Right cardiac atrium (tissue), 5 donors: Measurements from ENCODE around the gene ANKRD24. TPM values are rescaled to one million over a fixed set of nuclear protein-coding genes. Genes with fewer than 3 reads are reported as not detected.
A peak's percentile ranks its signal among the peaks of the same experiment; 100 is the strongest.
"Not testable (repeated sequence)": the region's sequence is repeated elsewhere in the genome, so short reads cannot be mapped to it uniquely, and the experiment has no call there.

ENCODE experiments used
- ATAC-seq, 2 donors: fragments of 200-7000 bp; cut with Tn5 transposase; one replicate each; pipeline versions ENCODE4 v1.8.0 to v1.9.1; 2020; ENCODE audit warnings: moderate library complexity in 2 of 2, mild to moderate bottlenecking in 1 of 2
- DNase-seq, 3 donors: peaks; one replicate each; pipeline ENCODE4 v3.0.0-alpha.2; 2020
- H3K27ac ChIP-seq: one replicate; pipeline ENCODE4 v1.5.1; 2013; ENCODE audit warnings: mild to moderate bottlenecking, low read length, control low read depth, moderate library complexity
- H3K27me3 ChIP-seq: one replicate; pipeline ENCODE4 v1.6.1; 2013; ENCODE audit not compliant: control insufficient read depth, insufficient read depth
- H3K4me1 ChIP-seq: one replicate; pipeline ENCODE4 v1.6.1; 2013; ENCODE audit warnings: low read length; ENCODE audit not compliant: control insufficient read depth, insufficient read depth
- H3K4me3 ChIP-seq: one replicate; pipeline ENCODE4 v1.5.1; 2013; ENCODE audit warnings: low read length, control low read depth
- H3K9me3 ChIP-seq: one replicate; pipeline ENCODE4 v1.6.1; 2013; ENCODE audit warnings: low read length; ENCODE audit not compliant: control insufficient read depth
- WGBS: extraction: QIAGEN DNeasy Blood & Tissue Kit; methylation state at CpG from one replicate; pipeline ENCODE4 v1.1.7; 2013; 5-methylcytosine and 5-hydroxymethylcytosine counted together
- intact Hi-C, 4 donors: fragments of 100-400 bp; cut with DNase I; formaldehyde crosslinking; loops; one replicate each; pipeline versions ENCODE4 v1.11.0 to v1.14.0; 2022 to 2023
- polyA plus RNA-seq: library from polyadenylated mRNA; stranded (reverse); fragments of 200-250 nt; gene quantifications from one replicate; pipeline ENCODE4 v1.2.3, GENCODE V29; 2013
- total RNA-seq, 4 donors: library from RNA; stranded (reverse); fragmentation: NEBNext Ultra II Directional; extraction: Animal tissue kit (Norgen Biotek cat#: 25700); gene quantifications; one replicate each; pipeline ENCODE4 v1.2.1, GENCODE V29; 2021
- donor health status: healthy with polysubstance abuse.
- donor health status: DM: no; HTN: yes; CAD: no.
- donor health status: DM: no; HTN: no; CAD: no.
- donor health status: DM: no; HTN: yes; CAD: no; lungs with severe emphysema.
- donor health status: DM: yes; HTN: yes; CAD: no.

ANKRD24 gene
- total and polyA plus RNA-seq, 5 donors, result 0.31 to 0.88 (median 0.45) TPM

GRCh38 chr19:4151623-4152022 is 30.9 kb upstream of the ANKRD24 start:
- Histone ChIP-seq H3K4me3 (no peak overlapping the region), H3K9me3 (no peaks in the 10 kb centered on the region), H3K27me3 (no peaks in the 10 kb centered on the region), H3K27ac (no peak overlapping the region), H3K4me1 (no peaks in the 10 kb centered on the region)
- intact Hi-C loops, result no loop called here
- no peak for ATAC-seq
- 65% methylated on average over 6 of the region's 6 CpGs for WGBS
- no peak for DNase-seq

DNA sequence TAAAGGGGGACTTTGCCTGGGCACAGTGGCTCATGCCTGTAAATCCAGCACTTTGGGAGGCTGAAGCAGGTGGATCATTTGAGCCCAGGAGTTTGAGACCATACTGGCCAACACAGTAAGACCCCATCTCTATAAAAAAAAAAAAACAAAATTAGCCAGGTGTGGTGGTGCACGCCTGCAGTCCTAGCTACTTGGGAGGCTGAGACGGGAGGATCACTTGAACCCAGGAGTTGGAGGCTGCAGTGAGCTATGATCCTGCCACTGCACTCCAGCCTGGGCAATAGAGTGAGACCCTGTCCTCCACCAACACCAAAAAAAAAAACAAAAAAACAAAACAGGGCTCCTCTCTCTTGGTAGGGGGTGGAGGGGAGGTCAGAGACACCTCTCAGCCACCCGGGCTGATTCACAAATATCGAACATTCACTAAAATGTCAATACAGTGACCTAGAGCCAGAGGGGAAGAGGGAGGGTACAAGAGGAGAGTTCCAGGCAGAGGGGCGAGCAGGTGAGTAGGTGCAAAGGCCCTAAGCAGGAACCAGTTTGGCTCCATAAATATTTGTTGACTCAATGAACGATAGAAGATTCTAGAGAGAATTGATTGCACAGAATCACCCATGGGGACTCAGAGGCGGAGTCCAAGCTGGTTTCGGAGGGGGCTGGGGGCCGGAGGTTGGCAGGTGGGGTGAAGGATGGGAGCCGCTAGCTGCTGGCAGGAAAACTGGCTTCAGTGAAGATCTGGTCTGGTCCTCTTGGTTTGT is 30.1 kb upstream of the ANKRD24 start:
- no peaks in the 10 kb centered on the region for H3K27me3 ChIP-seq
- no peak overlapping the region for H3K4me3 ChIP-seq
- H3K9me3 ChIP-seq, result no peaks in the 10 kb centered on the region
- ATAC-seq (no peak), DNase-seq (no peak)
- 80% methylated on average over 10 of the region's 10 CpGs for WGBS
- H3K27ac ChIP-seq, result no peak overlapping the region
- H3K4me1 ChIP-seq, result no peaks in the 10 kb centered on the region
- intact Hi-C loops, result no loop called here

DNA sequence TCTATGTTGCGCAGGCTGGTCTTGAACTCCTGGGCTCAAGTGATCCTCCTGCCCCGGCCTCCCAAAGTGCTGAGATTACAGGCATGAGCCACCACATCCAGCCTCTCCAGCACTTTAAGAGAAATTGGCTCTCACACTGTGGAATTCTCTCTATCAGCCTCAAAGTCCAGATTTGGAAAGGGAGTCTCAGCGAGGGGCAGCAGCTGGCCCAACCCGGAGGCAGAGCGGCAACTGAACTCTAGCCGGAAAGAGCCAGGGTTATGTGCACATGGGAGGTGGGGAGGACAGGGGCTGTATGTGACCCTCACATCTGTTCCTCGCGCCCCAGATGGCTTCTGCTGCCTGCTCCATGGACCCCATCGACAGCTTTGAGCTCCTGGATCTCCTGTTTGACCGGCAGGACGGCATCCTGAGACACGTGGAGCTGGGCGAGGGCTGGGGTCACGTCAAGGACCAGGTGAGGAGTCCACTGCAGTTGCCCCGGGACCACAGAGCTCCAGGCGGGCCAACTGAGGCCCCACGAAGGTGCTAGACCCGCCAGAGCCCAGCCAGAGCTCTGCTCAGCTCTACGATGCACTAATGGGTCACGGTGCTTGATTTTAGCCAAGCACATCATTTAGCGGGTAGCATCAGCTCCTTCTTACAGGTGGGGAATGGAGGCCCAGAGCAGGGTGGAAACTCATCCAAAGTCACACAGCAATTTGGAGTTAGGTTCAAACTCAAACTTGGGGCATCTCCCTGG is 27.7 kb upstream of the ANKRD24 start:
- no peak overlapping the region for H3K27ac ChIP-seq
- no peak for ATAC-seq
- intact Hi-C loops, result no loop called here
- H3K4me1 ChIP-seq, result no peaks in the 10 kb centered on the region
- DNase-seq, result no peak
- H3K4me3 ChIP-seq, result no peak overlapping the region
- no peaks in the 10 kb centered on the region for H3K27me3 ChIP-seq
- 71% methylated on average over 21 of the region's 21 CpGs for WGBS
- H3K9me3 ChIP-seq, result no peaks in the 10 kb centered on the region

- Histone ChIP-seq H3K9me3 (no peaks in the 10 kb centered on the region), H3K4me3 (no peak overlapping the region), H3K27ac (no peak overlapping the region), H3K4me1 (no peaks in the 10 kb centered on the region), H3K27me3 (no peaks in the 10 kb centered on the region)
- WGBS, result 76% methylated on average over 6 of the region's 6 CpGs
- ATAC-seq, result no peak
- DNase-seq, result no peak
- intact Hi-C loops, result no loop called here
These were observed 25.3 kb upstream of the ANKRD24 start for GRCh38 chr19:4157164-4157563.

GRCh38 chr19:4157971-4158370 is 24.5 kb upstream of the ANKRD24 start:
- WGBS, result 82% methylated on average over 8 of the region's 8 CpGs
- H3K9me3 ChIP-seq, H3K27me3 ChIP-seq, ATAC-seq, H3K27ac ChIP-seq, intact Hi-C loops, H3K4me3 ChIP-seq, DNase-seq, H3K4me1 ChIP-seq: not testable (repeated sequence)

GRCh38 chr19:4161415-4162077 is 20.9 kb upstream of the ANKRD24 start:
- 80% methylated on average over 7 of the region's 7 CpGs for WGBS
- intact Hi-C loops, result no loop called here
- ATAC-seq (no peak), DNase-seq (no peak)
- no peaks in the 10 kb centered on the region for H3K9me3 ChIP-seq
- no peak overlapping the region for H3K4me3 ChIP-seq
- H3K4me1 ChIP-seq, result no peaks in the 10 kb centered on the region
- no peak overlapping the region for H3K27ac ChIP-seq
- no peaks in the 10 kb centered on the region for H3K27me3 ChIP-seq

GRCh38 chr19:4164262-4164661 is 18.2 kb upstream of the ANKRD24 start:
- no peak overlapping the region for H3K27ac ChIP-seq
- DNase-seq (no peak), ATAC-seq (no peak)
- 48% methylated on average over 11 of the region's 11 CpGs for WGBS
- no peaks in the 10 kb centered on the region for H3K9me3 ChIP-seq
- H3K4me3 ChIP-seq, result no peak overlapping the region
- intact Hi-C loops, result no loop called here
- H3K27me3 ChIP-seq, result no peaks in the 10 kb centered on the region
- H3K4me1 ChIP-seq, result no peaks in the 10 kb centered on the region

GRCh38 chr19:4171676-4172075 is 10.8 kb upstream of the ANKRD24 start:
- Histone ChIP-seq H3K27me3 (no peaks in the 10 kb centered on the region), H3K4me3 (no peak overlapping the region), H3K4me1 (no peaks in the 10 kb centered on the region), H3K9me3 (no peaks in the 10 kb centered on the region), H3K27ac (no peak overlapping the region)
- 52% methylated on average over 22 of the region's 22 CpGs for WGBS
- ATAC-seq (no peak), DNase-seq (no peak)
- intact Hi-C loops, result no loop called here

DNA sequence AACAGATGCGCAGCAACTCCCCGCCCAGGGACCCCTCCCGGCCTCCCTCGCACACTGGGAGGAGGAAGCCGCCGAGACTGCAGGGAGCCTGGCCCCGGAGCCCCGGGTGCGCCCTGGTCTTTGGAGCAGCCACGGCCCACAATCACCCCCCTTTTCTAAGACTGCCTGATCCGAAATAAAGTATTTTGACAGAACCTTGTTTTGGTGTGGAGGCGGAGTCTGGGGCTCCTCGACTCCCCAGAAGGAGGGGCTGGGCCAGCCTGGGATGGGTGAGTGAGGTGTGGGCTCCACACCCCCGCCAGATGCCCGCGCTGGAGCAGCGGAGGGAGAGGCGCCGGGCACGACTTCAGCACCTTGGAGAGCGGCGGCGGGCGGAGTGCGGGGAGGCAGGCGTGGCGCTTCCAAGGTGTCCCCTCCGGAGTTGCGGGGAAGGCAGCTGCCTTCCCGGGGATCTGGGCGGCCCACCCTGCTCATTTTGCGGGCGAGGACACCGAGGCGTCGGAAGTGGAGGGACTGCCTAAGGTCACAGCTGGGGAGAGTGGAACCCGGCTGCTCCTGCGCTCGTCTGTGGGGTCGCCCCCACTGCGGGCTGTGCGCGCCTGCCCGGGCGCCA is 9.5 kb upstream of the ANKRD24 start:
- DNase-seq (peak; percentile 62 to 88 (median 79)), ATAC-seq (peak; percentile 62 to 77)
- WGBS, result 5% methylated on average over 45 of the region's 45 CpGs
- no peaks in the 10 kb centered on the region for H3K27me3 ChIP-seq
- intact Hi-C loops, result no loop called here
- no peak overlapping the region for H3K4me3 ChIP-seq
- no peak overlapping the region for H3K27ac ChIP-seq
- no peaks in the 10 kb centered on the region for H3K4me1 ChIP-seq
- H3K9me3 ChIP-seq, result no peaks in the 10 kb centered on the region

DNA sequence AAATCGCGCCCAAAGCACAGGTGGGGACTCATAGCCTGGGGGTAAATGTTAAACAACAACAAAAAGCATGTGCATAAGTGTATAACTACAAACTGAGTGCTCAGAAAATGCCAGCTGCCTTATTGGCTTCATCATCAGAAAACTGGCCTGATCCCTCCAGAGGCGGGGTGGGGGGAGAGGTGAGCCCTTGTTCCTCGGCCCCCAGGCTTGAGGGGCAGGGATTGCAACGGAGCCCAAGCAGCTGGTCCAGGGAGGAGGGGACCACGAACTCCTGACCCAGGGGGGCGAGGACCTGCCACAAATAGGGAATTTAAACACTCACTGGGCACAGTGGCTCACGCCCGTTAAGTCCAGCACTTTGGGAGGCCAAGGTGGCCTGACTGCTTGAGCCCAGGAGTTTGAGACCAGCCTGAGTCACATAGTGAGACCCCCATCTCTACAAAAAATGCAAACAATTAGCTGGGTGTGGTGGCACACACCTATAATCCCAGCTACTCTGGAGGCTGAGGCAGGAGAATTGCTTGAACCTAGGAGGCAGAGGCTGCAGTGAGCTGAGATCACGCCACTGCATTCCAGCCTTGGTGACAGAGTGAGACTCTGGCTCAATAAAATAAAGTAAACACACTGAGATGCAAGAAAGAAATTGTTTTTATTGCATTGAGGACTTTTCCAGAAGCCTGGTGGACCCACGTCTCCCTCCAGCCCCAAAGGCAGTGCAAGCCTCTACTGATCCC is 8.8 kb upstream of the ANKRD24 start:
- H3K4me3 ChIP-seq, result no peak overlapping the region
- no peaks in the 10 kb centered on the region for H3K9me3 ChIP-seq
- no peaks in the 10 kb centered on the region for H3K27me3 ChIP-seq
- DNase-seq, result no peak
- intact Hi-C loops, result no loop called here
- 39% methylated on average over 11 of the region's 11 CpGs for WGBS
- no peak for ATAC-seq
- no peak overlapping the region for H3K27ac ChIP-seq
- H3K4me1 ChIP-seq, result no peaks in the 10 kb centered on the region
